Esophagus squamous epithelium (tissue), 5 donors: Measurements from ENCODE around the gene INPP5D. TPM values are rescaled to one million over a fixed set of nuclear protein-coding genes. Genes with fewer than 3 reads are reported as not detected.
"Not testable (repeated sequence)": the region's sequence is repeated elsewhere in the genome, so short reads cannot be mapped to it uniquely, and the experiment has no call there.

Experiments used
- DNase-seq: peaks from one replicate; lab custom pipeline; 2025; lab: John Stamatoyannopoulos, UW
- H3K27ac ChIP-seq, 4 donors: fragments of 200-600 bp; sonication (generic); one replicate each; pipeline ENCODE4 v1.5.1; 2016 to 2019; ENCODE audit warnings: mild to moderate bottlenecking in 1 of 4
- H3K27me3 ChIP-seq, 4 donors: fragments of 200-600 bp; sonication (generic); 1 replicate in 3 of 4; 2 replicates in 1 of 4; pipeline versions ENCODE4 v1.5.1 to v1.6.0; 2017 to 2021; ENCODE audit warnings: antibody characterized with exemption in 1 of 4
- H3K36me3 ChIP-seq, 3 donors: fragments of 200-600 bp; sonication (generic); one replicate each; pipeline ENCODE4 v1.5.1; 2016 to 2019
- H3K4me1 ChIP-seq, 3 donors: fragments of 200-600 bp; sonication (generic); one replicate each; pipeline ENCODE4 v1.5.1; 2017 to 2019
- H3K4me3 ChIP-seq, 4 donors: fragments of 200-600 bp; sonication (generic); 1 replicate in 3 of 4; 2 replicates in 1 of 4; pipeline ENCODE4 v1.5.1; 2016 to 2019; ENCODE audit warnings: mild to moderate bottlenecking in 2 of 4, moderate library complexity in 1 of 4
- H3K9me3 ChIP-seq, 3 donors: fragments of 200-600 bp; sonication (generic); one replicate each; pipeline ENCODE4 v1.5.1; 2016 to 2019
- POLR2A ChIP-seq, 4 donors: fragments of 450-650 bp; IDR thresholded peaks; one replicate each; pipeline ENCODE4 v1.6.1; 2017; ENCODE audit warnings: antibody characterized with exemption in 4 of 4, mild to moderate bottlenecking in 4 of 4, moderate library complexity in 3 of 4
- WGBS, 2 donors: methylation state at CpG; one replicate each; pipeline ENCODE4 v1.1.5; 2018; 5-methylcytosine and 5-hydroxymethylcytosine counted together
- intact Hi-C: fragments of 100-400 bp; cut with DNase I; formaldehyde crosslinking; loops from one replicate; pipeline ENCODE4 v1.15.0; 2022
- total RNA-seq, 4 donors: library from RNA; depleted of rRNA; stranded (reverse); fragments of >200 nt; gene quantifications; one replicate each; pipeline ENCODE4 v1.1.0, GENCODE V29; 2016
- TF ChIP-seq, protein P1 (sequence below), 6 experiments: fragments of 450-650 bp in 4 of 6; fragments of 200-600 bp in 2 of 6; sonication (generic) in 2 of 6; IDR thresholded peaks; one replicate each; pipeline ENCODE4 v1.5.1; 2016 to 2019; ENCODE audit warnings: antibody characterized with exemption in 6 of 6, mild to moderate bottlenecking in 4 of 6, moderate library complexity in 4 of 6
- donor health status: DM: yes; HTN: yes; CAD: no.

INPP5D gene
- total RNA-seq, 4 donors from 2014 or later: 2.2 to 36.0 (median 10.2) TPM

DNA sequence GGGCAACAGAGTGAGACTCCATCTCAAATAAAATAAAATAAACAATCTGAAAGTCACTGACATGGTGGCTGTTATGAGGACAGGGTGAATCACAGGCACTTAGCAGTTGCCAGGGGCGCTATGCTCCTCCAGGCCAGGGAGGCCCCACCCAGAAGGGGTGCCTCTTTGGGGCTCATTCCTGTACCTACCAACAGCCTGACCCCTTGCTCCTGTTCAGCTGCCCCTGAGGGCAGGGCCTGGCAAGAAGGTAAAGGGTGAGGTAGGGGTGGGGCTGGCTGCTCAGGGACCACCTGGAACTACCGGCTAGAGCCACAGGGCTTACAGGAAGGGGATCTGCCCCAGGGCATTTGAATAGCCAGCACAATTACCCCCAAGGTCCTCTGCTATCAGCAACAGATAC is 60.3 kb downstream of the INPP5D start:
- no peak overlapping the region for H3K4me3 ChIP-seq
- no peak for DNase-seq

DNA sequence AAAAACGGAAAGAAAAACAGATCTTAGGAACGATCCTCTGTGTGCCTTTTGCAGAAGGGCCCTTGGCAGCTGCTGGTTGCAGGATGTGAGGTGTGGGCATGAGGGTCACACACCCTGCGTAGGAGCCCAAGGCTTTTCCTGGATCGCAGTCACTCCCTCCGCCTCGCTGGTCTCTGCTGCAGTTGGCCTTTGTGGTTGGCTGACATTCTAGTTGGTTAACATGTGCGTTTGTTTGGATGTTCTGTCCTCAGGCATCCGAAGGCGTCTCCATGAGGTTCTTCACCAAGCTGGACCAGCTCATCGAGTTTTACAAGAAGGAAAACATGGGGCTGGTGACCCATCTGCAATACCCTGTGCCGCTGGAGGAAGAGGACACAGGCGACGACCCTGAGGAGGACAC is 61.7 kb downstream of the INPP5D start:
- TF ChIP-seq POLR2A (IDR thresholded peaks at IDR 0.05): no peak
- TF ChIP-seq, protein P1, sequence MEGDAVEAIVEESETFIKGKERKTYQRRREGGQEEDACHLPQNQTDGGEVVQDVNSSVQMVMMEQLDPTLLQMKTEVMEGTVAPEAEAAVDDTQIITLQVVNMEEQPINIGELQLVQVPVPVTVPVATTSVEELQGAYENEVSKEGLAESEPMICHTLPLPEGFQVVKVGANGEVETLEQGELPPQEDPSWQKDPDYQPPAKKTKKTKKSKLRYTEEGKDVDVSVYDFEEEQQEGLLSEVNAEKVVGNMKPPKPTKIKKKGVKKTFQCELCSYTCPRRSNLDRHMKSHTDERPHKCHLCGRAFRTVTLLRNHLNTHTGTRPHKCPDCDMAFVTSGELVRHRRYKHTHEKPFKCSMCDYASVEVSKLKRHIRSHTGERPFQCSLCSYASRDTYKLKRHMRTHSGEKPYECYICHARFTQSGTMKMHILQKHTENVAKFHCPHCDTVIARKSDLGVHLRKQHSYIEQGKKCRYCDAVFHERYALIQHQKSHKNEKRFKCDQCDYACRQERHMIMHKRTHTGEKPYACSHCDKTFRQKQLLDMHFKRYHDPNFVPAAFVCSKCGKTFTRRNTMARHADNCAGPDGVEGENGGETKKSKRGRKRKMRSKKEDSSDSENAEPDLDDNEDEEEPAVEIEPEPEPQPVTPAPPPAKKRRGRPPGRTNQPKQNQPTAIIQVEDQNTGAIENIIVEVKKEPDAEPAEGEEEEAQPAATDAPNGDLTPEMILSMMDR (IDR thresholded peaks at IDR 0.05): no peak
- no peak for DNase-seq
- 71 to 79% methylated on average over 9 to 11 of the region's 13 CpGs for WGBS, 2 donors

More for the DNA sequence above, 60.3 kb downstream of the INPP5D start:
- Histone ChIP-seq H3K27me3 (no peaks in the 10 kb centered on the region), H3K9me3 (no peaks in the 10 kb centered on the region), H3K36me3 (peaks cover 0 to 6% (median 0%) of the 10 kb centered on the region in 3 donors), H3K27ac (no peak overlapping the region), H3K4me1 (peaks cover 0 to 7% (median 2%) of the 10 kb centered on the region in 3 donors)
- no peak for TF ChIP-seq POLR2A (IDR thresholded peaks at IDR 0.05)
- TF ChIP-seq, protein P1 (IDR thresholded peaks at IDR 0.05): no peak
- 82 to 100% methylated on average over 1 to 2 of the region's 2 CpGs for WGBS, 2 donors
- intact Hi-C loops: no loop called here

DNA sequence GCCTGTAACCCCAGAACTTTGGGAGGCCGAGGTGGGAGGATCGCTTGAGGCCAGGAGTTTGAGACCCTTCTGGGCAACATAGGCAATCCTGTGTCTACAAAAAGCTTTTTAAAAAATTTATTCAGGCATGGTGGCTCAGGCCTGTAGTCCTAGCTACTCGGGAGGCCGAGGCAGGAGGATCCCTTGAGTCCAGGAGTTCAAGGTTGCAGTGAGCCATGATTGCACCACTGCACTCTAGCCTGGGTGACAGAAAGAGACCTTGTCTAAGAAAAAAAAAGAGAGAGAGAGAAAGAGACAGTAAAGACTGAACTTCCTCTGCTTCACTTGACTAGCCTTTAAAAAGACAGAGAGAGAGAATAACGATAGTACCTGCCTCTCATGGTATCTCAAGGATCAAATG is 62.4 kb downstream of the INPP5D start:
- no peak for DNase-seq
- no peak overlapping the region for H3K27ac ChIP-seq
- H3K4me1 ChIP-seq: no peaks in the 10 kb centered on the region
- TF ChIP-seq POLR2A (IDR thresholded peaks at IDR 0.05): no peak
- TF ChIP-seq, protein P1 (IDR thresholded peaks at IDR 0.05): no peak
- WGBS, 2 donors: 77 to 91% methylated on average over 5 of the region's 5 CpGs
- no peak overlapping the region for H3K4me3 ChIP-seq
- intact Hi-C loops: no loop called here
- H3K27me3 ChIP-seq: no peaks in the 10 kb centered on the region
- H3K9me3 ChIP-seq: no peaks in the 10 kb centered on the region
- H3K36me3 ChIP-seq: peaks cover 0 to 17% (median 0%) of the 10 kb centered on the region in 3 donors

More for the DNA sequence above, 61.7 kb downstream of the INPP5D start:
- Histone ChIP-seq H3K27me3 (no peaks in the 10 kb centered on the region), H3K4me3 (no peak overlapping the region), H3K4me1 (no peaks in the 10 kb centered on the region), H3K36me3 (peaks cover 0 to 17% (median 0%) of the 10 kb centered on the region in 3 donors), H3K27ac (no peak overlapping the region), H3K9me3 (no peaks in the 10 kb centered on the region)
- intact Hi-C loops: no loop called here

DNA sequence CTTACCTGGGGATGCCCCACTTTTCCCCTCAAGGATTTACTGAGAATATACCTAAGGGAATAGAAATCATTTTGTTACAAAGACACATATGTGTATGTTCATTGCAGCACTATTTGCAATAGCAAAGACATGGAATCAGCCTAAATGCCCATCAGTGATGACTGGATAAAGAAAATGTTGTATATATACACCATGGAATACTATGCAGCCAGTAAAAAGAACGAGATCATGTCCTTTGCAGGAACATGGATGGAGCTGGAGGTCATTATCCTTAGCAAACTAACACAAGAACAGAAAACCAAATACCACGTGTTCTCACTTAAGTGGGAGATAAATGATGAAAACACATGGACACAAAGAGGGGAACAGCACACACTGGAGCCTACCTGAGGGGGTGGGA is 63.4 kb downstream of the INPP5D start:
- DNase-seq, H3K27me3 ChIP-seq, intact Hi-C loops, H3K27ac ChIP-seq, H3K9me3 ChIP-seq, H3K4me3 ChIP-seq, H3K4me1 ChIP-seq: not testable (repeated sequence)
- WGBS, 2 donors: 53 to 89% methylated on average over 2 of the region's 2 CpGs
- peaks cover 0 to 17% (median 0%) of the 10 kb centered on the region in 3 donors for H3K36me3 ChIP-seq

DNA sequence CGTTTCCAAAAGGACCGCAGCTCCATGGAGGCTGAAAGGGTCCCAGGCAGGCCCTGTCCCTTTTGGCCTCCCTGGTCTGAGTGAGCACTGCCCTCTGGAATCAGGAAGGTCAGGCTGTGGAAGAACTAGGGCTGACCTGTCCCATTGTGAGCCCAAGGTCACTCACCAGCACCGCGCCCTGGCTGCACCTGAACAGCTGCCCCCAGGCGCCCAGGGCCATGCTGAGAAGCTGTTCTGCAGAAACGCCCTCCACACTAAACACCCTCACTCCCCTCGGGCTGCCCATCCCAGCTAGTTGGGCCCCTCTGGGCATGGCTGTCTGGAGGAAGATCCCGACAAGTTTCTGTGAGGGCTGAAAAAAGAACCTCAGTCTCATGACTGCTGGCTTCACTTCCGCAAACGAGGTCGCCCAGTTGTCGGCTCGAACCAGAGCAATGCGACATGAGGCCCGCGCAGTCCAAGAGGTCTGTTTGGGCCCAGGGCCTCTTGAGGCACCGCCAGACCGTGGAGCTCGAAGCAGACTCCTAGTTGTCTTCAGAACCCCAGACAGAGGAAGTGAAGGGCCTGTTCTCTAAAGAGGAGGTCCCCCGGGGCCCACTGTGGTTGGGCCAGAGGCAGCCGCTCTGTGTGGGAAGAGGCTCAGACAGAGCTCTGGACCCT is 64.4 kb downstream of the INPP5D start:
- TF ChIP-seq, protein P1 (IDR thresholded peaks at IDR 0.05): no peak
- TF ChIP-seq POLR2A (IDR thresholded peaks at IDR 0.05): no peak
- Histone ChIP-seq H3K36me3 (peaks cover 0 to 17% (median 0%) of the 10 kb centered on the region in 3 donors), H3K4me3 (no peak overlapping the region), H3K27ac (peak overlapping the region in 1 of 4 donors; percentile 9), H3K27me3 (peaks cover 0 to 7% (median 0%) of the 10 kb centered on the region in 4 donors), H3K9me3 (no peaks in the 10 kb centered on the region), H3K4me1 (no peaks in the 10 kb centered on the region)
- intact Hi-C loops: no loop called here
- WGBS, 2 donors: 89 to 92% methylated on average over 8 to 16 of the region's 21 CpGs
- DNase-seq: peak; percentile 26
